GM18502 (cell line): Measurements from ENCODE around the gene TMPRSS13.
"Not testable (repeated sequence)": the region's sequence is repeated elsewhere in the genome, so short reads cannot be mapped to it uniquely, and the experiment has no call there.

Experiments used
- ATAC-seq: cut with Tn5 transposase; IDR thresholded peaks from one replicate; pipeline ENCODE4 v1.9.1; 2021; ENCODE audit warnings: mild to moderate bottlenecking; ENCODE audit not compliant: unreplicated experiment, poor library complexity

The TMPRSS13 gene

GRCh38 chr11:117929142-117929915 lies at the start of gene TMPRSS13:
Gene TMPRSS13, minus strand, starts transcription at chr11:117929402. Its CDS starts 95 bp downstream, at chr11:117929307.
- no peak for ATAC-seq

GRCh38 chr11:117978991-117979390 lies 49.8 kb upstream of the TMPRSS13 start:
- no peak for ATAC-seq

GRCh38 chr11:117978291-117978910 lies 49.2 kb upstream of the TMPRSS13 start:
- not testable (repeated sequence) for ATAC-seq

- not testable (repeated sequence) for ATAC-seq
Measured at GRCh38 chr11:117977612-117978264, 48.5 kb upstream of the TMPRSS13 start.

- ATAC-seq = no peak
Measured at GRCh38 chr11:117977029-117977428, 47.8 kb upstream of the TMPRSS13 start.

GRCh38 chr11:117976445-117976844 lies 47.2 kb upstream of the TMPRSS13 start:
- no peak for ATAC-seq

GRCh38 chr11:117973503-117973860 lies 44.3 kb upstream of the TMPRSS13 start:
- no peak for ATAC-seq

GRCh38 chr11:117972629-117973502 lies 43.7 kb upstream of the TMPRSS13 start:
- ATAC-seq = no peak

GRCh38 chr11:117972044-117972443 lies 42.8 kb upstream of the TMPRSS13 start:
- ATAC-seq = no peak

GRCh38 chr11:117970400-117971024 lies 41.3 kb upstream of the TMPRSS13 start:
- no peak for ATAC-seq

GRCh38 chr11:117969160-117969991 lies 40.2 kb upstream of the TMPRSS13 start:
- ATAC-seq = no peak

- ATAC-seq = no peak
Measured at GRCh38 chr11:117966908-117967307, 37.7 kb upstream of the TMPRSS13 start.

GRCh38 chr11:117962826-117963225 lies 33.6 kb upstream of the TMPRSS13 start:
- ATAC-seq = no peak

- no peak for ATAC-seq
Measured at GRCh38 chr11:117961896-117962295, 32.7 kb upstream of the TMPRSS13 start.

- no peak for ATAC-seq
Measured at GRCh38 chr11:117960406-117960805, 31.2 kb upstream of the TMPRSS13 start.

- no peak for ATAC-seq
Measured at GRCh38 chr11:117959438-117960149, 30.4 kb upstream of the TMPRSS13 start.

- no peak for ATAC-seq
Measured at GRCh38 chr11:117958949-117959348, 29.7 kb upstream of the TMPRSS13 start.

- ATAC-seq = no peak
Measured at GRCh38 chr11:117953024-117953671, 23.9 kb upstream of the TMPRSS13 start.
